Activated CD4-positive, alpha-beta memory T cell treated with anti-CD3 and anti-CD28 coated beads, Interleukin-2, amount 10 ng/mL, durations not matched to agents 7 days and 5 days (primary cell): ENCODE measurements around the gene HOXD8. TPM values are rescaled to one million over a fixed set of nuclear protein-coding genes. Genes with fewer than 3 reads are reported as not detected.

Source experiments
- CTCF ChIA-PET: fragments of 350-600 bp; sonication (Branson Sonifier 250); formaldehyde crosslinking; loops from one replicate; lab custom pipeline; 2021; ENCODE audit warnings: antibody characterized with exemption, inconsistent platforms; lab: Charles Lee
- POLR2A ChIA-PET: fragments of 350-600 bp; sonication (Branson Sonifier 250); formaldehyde crosslinking; loops from one replicate; lab custom pipeline; 2021; ENCODE audit warnings: antibody characterized with exemption; lab: Charles Lee
- DNase-seq: peaks from one replicate; pipeline ENCODE4 v3.0.0-alpha.2; 2020
- H3K27ac Mint-ChIP-seq: one replicate; pipeline ENCODE4 v1.8.0; 2021; ENCODE audit warnings: mild to moderate bottlenecking, mixed read lengths
- H3K27me3 Mint-ChIP-seq: one replicate; pipeline ENCODE4 v1.8.0; 2021; ENCODE audit warnings: mixed read lengths
- H3K36me3 Mint-ChIP-seq: one replicate; pipeline ENCODE4 v1.8.0; 2021; ENCODE audit warnings: low read depth, mixed read lengths
- H3K4me1 Mint-ChIP-seq: one replicate; pipeline ENCODE4 v1.8.0; 2021; ENCODE audit warnings: mixed read lengths
- H3K4me3 Mint-ChIP-seq: one replicate; pipeline ENCODE4 v1.8.0; 2021; ENCODE audit warnings: mild to moderate bottlenecking, mixed read lengths
- H3K9me3 Mint-ChIP-seq: one replicate; pipeline ENCODE4 v1.8.0; 2021; ENCODE audit warnings: mixed read lengths
- total RNA-seq, 2 experiments: library from RNA; stranded (reverse); gene quantifications; one replicate each; pipeline ENCODE4 v1.2.3, GENCODE V29; 2021

The HOXD8 gene
- total RNA-seq, 2 experiments from 2014 or later = not detected

DNA sequence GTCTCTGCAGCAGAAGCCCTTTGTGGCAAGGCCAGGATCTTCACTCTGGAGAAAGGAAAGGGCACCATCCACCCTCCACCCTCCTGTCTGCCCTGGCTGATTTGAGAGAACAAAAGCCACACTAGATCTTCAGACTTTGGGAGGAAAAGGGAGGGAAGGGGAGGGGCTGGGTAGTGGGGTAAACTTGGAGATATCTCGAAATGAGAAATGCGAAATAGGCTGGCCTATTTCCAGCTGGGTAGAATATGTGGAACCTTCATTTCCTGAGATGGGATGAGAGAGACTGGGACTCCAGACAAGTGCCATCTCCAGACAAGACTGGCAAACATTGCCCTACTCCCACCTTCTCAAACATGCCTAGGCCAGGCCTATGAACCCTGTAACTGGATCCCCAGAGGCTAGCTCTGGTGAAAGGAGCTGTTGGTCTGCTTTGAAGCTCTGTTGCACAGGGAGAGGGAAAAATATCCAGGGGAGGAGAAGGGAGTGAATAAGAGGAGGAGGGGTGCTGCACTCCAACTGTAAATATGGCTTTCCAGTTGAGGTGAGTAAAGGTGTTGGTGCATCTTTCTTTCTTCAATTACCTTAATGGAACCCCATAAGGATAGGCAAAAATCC is 28.2 kb upstream of the HOXD8 start:
- peaks cover 95% of the 10 kb centered on the region for H3K27me3 Mint-ChIP-seq
- ChIA-PET POLR2A (no interaction called here), CTCF (no interaction called here)
- H3K4me3 Mint-ChIP-seq = no peak overlapping the region
- no peak for DNase-seq
- no peak overlapping the region for H3K27ac Mint-ChIP-seq
- no peaks in the 10 kb centered on the region for H3K9me3 Mint-ChIP-seq
- H3K4me1 Mint-ChIP-seq = peaks cover 18% of the 10 kb centered on the region
- peaks cover 3% of the 10 kb centered on the region for H3K36me3 Mint-ChIP-seq

DNA sequence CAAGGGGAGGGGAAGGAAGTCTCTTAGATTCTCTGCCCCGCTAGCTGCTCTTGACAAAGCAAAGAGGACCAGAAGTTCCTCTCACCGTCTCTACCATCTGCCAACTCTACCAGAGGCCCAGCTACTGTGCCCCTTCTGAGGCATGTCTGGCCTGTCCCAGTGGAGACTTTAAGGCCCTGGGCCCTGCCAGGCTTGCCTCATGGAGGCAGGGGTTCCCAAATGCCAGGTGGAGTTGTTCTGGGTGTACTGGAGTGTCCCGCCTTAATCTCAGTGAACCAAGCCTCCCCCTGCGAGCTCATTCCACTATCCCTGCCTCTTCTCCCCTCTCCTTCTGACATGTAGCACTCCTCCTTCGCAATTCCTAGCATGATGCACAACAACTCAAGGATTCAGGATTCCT is 27.7 kb upstream of the HOXD8 start:
- DNase-seq = no peak
- no peak overlapping the region for H3K27ac Mint-ChIP-seq
- H3K9me3 Mint-ChIP-seq = no peaks in the 10 kb centered on the region
- ChIA-PET CTCF (interaction anchor here (1.0 kb wide), 1 partner anchor 38 kb away, joined by 3 read pairs; no protein-coding TSS in a partner anchor), POLR2A (no interaction called here)
- peaks cover 5% of the 10 kb centered on the region for H3K36me3 Mint-ChIP-seq
- peaks cover 92% of the 10 kb centered on the region for H3K27me3 Mint-ChIP-seq
- peaks cover 14% of the 10 kb centered on the region for H3K4me1 Mint-ChIP-seq
- H3K4me3 Mint-ChIP-seq = no peak overlapping the region

DNA sequence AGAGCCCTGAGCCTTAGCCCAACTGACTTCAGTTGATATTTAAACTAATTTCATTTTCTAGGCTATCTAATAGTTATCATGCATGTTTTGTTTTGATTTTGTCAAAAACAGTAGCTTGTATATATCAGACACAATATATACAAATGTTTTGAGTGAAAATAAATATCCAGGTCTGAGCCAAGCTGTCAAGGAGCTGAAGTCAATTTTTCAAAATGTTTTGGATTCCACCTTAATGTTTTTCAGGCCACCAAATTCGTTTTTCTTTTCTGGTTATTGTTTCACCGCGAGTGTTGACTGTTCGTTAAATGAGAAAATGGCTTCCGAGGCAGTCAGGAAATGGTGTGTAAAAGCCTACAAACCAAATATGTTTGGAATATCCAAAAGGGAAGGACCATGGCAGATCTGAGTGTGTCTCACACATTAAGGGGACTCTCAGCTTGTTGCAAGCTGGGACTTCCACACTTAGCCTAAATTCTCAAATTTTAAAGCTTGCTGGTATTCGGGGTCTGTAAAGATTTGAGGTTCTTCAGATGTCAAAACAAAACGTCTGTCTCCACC is 27.1 kb upstream of the HOXD8 start:
- DNase-seq = no peak
- Mint-ChIP-seq H3K27me3 (peaks cover 91% of the 10 kb centered on the region), H3K4me3 (no peak overlapping the region), H3K36me3 (peaks cover 5% of the 10 kb centered on the region), H3K9me3 (no peaks in the 10 kb centered on the region), H3K4me1 (peaks cover 11% of the 10 kb centered on the region), H3K27ac (no peak overlapping the region)
- ChIA-PET CTCF (interaction anchor here (0.9 to 1.4 kb wide), 4 partner anchors 8 to 851 kb away, joined by 3 to 4 read pairs (median 4); no protein-coding TSS in a partner anchor), POLR2A (no interaction called here)

DNA sequence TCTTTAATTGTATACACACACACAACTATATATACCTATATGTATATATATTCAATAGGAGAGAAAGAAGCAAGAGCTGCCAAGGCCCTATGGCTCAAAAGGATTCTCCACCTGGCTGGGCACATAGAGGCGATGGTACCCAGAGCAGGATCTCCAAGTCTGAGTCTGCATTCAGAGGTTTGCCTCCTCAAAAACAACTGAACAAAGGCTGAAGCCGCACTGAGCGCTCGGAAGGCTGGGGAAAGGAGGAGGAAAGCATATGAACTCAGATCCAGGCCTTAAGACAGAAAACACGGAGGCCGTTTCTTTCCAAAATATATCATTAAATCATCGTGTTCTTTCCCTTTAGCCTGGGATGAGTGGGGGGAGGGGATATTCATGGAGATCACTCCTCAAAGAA is 26.3 kb upstream of the HOXD8 start:
- H3K27me3 Mint-ChIP-seq = peaks cover 85% of the 10 kb centered on the region
- ChIA-PET POLR2A (no interaction called here), CTCF (interaction anchor here (0.9 to 1.4 kb wide), 3 partner anchors 8 to 852 kb away, joined by 4 read pairs; no protein-coding TSS in a partner anchor)
- no peak for DNase-seq
- H3K4me3 Mint-ChIP-seq = no peak overlapping the region
- peaks cover 5% of the 10 kb centered on the region for H3K36me3 Mint-ChIP-seq
- H3K27ac Mint-ChIP-seq = no peak overlapping the region
- no peaks in the 10 kb centered on the region for H3K9me3 Mint-ChIP-seq
- H3K4me1 Mint-ChIP-seq = peaks cover 6% of the 10 kb centered on the region

DNA sequence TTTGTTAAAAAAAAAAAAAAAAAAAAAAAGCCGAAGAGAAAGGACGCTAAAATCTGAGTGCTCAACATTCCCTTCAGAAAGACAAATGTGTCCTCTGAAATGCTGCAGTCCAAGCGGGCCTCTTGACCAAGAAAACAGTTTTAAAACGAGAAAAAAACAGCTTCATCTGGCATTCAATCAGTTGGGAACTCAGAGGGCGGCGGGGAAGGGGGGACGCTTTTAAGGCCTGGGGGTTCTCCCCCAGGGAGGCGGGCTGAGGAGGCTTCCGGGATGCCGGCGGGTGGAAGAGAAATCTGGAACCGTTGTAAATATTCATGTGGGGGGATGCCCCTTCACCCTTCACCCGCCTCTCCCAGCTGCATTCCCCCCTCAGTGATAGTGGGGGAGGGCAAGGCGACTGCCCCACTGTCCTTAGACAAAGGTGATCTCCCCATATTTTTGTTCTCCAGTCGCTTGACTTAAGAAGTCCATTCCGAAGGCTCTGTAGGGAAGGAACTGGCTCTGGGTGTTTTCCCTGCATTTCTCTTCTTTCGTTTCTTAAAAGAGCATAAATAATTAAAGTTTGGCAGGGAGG is 25.7 kb upstream of the HOXD8 start:
- peaks cover 83% of the 10 kb centered on the region for H3K27me3 Mint-ChIP-seq
- no peak overlapping the region for H3K27ac Mint-ChIP-seq
- H3K36me3 Mint-ChIP-seq = peaks cover 5% of the 10 kb centered on the region
- H3K9me3 Mint-ChIP-seq = no peaks in the 10 kb centered on the region
- peaks cover 6% of the 10 kb centered on the region for H3K4me1 Mint-ChIP-seq
- CTCF ChIA-PET = interaction anchor here (0.9 to 1.5 kb wide), 3 partner anchors 10 to 23 kb away, joined by 3 to 7 read pairs (median 4); no protein-coding TSS in a partner anchor
- no peak overlapping the region for H3K4me3 Mint-ChIP-seq
- POLR2A ChIA-PET = no interaction called here
- no peak for DNase-seq

DNA sequence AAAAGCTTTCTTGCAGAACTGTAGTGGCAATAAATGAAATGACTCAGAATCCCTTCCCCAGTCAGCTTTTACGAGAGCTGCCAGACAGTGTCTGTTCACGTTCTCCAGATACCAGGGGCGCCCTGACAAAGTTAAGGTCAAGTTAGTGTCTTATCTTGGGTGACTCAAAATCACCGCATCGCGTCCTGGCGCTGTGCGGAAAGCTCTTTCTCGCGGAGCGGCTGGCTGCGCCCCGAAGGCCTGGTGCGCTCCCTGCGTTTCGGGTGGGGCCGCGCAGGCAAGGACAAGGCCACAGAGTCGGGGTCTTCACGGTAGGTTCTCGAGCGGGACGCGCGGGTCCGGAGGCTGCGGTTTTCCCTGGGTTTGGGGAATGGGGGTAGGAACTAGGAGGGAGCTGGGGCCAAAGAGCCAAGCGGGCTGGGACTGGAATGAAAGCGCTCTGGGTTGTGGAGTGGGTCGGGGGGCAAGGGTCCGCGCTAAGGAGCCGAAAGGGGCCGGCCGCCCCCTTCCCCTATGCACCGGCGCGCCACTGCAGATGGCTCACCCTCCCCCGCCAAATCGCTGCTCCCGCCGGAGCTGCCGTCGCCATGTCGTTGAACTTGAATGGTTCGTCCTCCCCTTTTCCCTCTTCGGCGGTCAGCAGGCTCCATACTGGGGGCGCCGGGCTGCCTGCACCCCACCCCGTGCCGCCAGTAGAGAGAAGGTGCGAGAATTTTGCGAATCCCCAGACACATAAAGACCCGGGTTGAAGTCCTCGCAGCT is 25.0 kb upstream of the HOXD8 start:
- H3K27ac Mint-ChIP-seq = no peak overlapping the region
- H3K27me3 Mint-ChIP-seq = peaks cover 83% of the 10 kb centered on the region
- H3K4me1 Mint-ChIP-seq = peaks cover 6% of the 10 kb centered on the region
- H3K36me3 Mint-ChIP-seq = peaks cover 10% of the 10 kb centered on the region
- DNase-seq = no peak
- no peak overlapping the region for H3K4me3 Mint-ChIP-seq
- H3K9me3 Mint-ChIP-seq = no peaks in the 10 kb centered on the region
- ChIA-PET CTCF (interaction anchor here (0.9 to 1.5 kb wide), 2 partner anchors 10 to 22 kb away, joined by 3 to 7 read pairs; no protein-coding TSS in a partner anchor), POLR2A (no interaction called here)

DNA sequence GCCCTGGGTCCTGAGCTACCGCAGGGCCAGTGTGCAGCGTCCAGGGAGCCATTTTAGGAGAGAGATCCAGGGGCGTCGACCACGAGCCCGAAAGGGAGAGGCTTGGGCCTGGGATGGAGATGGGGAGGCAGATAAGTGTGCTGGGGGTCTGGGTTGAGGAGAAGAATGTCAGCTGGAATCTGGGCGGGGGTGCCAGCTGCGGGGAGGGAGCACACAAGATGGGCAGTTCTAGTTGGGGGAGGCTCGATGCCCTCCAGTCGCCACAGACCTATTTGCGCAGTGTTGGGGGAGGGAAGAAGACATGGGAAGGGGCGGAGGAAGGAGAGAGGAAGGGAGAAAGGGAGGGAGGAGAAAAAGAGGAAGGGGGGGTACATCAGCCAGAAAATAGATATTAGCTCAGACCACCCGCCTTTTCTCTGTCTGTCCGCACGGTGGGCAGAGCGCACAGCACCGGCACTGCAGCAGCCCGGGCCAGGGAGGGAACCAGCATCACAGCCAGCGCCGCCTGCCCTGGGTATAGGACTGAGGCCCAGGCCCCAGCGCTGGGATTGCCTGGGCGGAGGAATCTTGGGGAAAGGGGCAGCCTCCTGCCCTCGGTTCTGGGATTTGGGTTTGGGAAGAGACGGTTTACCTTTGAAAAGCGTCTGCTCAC is 24.3 kb upstream of the HOXD8 start:
- H3K9me3 Mint-ChIP-seq = no peaks in the 10 kb centered on the region
- ChIA-PET POLR2A (no interaction called here), CTCF (interaction anchor here (0.9 to 1.5 kb wide), 2 partner anchors 11 to 22 kb away, joined by 3 to 7 read pairs; no protein-coding TSS in a partner anchor)
- peaks cover 6% of the 10 kb centered on the region for H3K4me1 Mint-ChIP-seq
- peaks cover 10% of the 10 kb centered on the region for H3K36me3 Mint-ChIP-seq
- peaks cover 86% of the 10 kb centered on the region for H3K27me3 Mint-ChIP-seq
- no peak overlapping the region for H3K27ac Mint-ChIP-seq
- DNase-seq = no peak
- no peak overlapping the region for H3K4me3 Mint-ChIP-seq

DNA sequence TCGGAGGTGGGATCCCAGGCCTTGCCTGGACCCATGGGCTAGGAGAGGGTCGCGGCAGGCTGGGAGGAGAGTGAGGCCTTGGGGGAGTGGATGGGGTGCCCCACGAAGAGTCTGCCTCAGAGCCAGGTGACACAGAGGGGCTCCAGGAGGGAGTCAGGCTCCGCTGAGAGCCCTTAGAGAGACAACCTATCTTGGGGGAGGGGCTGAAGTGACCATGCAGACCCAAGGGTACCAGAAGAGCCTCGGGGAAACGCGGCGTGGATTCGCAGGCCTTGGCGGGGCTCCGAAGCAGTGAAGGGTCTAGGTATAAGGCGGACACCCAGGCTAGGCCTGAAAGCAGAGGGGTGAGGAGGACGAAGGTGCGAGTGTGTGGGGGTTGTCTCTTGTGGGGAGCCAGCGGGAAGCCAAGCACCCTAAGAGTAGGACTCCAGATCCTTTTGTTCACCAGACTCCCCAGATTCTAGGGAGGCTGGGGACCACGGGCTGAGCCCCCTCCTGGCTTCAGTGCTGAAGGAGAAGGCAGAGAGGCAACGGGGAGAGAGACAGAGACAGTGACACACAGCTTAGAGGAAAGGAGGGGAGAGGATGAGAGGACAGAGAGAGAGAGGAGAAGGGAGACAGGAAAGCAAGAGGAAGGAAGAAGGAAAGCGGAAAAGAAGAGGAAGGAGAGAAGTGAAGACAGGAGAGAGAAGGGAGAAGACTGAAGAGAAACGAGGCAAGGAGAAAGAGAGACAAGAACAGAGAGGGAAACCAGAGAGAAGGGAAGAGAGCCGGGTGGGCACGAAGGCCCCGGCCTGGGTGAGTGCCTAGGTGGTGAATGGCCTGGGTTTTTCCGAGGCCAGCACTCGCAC is 23.6 kb upstream of the HOXD8 start:
- POLR2A ChIA-PET = no interaction called here
- Mint-ChIP-seq H3K36me3 (peaks cover 10% of the 10 kb centered on the region), H3K27ac (peak overlapping the region; percentile 55), H3K4me1 (peaks cover 6% of the 10 kb centered on the region), H3K27me3 (peaks cover 86% of the 10 kb centered on the region), H3K9me3 (no peaks in the 10 kb centered on the region), H3K4me3 (peak overlapping the region; percentile 33)
- CTCF ChIA-PET = no interaction called here
- no peak for DNase-seq

DNA sequence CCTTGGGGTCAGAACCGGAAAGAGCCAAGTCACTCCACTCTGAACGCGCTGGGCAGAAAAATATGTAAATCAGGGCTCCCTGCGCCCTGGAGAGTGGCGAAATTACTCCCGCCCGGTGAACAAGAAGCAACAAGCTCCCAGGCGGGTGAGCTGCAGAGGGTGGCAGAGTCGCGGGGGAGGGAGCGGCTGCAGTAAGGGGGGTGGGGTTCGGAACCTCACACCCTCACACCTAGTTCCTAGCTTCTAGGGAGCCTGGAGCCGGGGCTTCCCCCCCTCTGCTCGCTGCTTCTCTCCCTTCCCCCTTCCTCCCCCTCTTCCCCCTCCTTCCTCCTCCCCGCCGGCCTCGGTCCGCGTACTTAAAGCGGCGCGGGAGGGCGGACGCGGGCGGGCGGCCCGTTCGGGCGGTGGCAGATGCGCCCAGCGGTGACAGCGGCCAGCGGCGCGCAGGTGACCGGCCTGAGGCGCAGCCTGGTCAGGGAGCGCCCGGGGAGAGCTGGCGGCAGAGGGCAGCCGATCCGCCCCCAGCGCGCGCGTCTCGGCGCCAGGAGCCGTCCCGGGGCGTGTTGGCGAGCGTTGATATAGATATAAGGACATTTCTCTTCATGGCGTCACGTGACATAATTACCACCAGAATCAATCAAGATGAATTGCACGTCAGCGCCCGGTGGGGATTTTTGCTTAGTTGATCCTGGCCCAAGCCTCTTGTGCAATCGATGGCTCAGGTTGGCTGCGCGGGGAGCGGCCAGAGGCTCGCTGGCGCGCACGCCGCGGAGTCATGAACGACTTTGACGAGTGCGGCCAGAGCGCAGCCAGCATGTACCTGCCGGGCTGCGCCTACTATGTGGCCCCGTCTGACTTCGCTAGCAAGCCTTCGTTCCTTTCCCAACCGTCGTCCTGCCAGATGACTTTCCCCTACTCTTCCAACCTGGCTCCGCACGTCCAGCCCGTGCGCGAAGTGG is 22.6 kb upstream of the HOXD8 start, which contains the start of gene HOXD11:
Gene HOXD11 (plus strand): TSS at position 700 of the 959 bp plus-strand sequence. CDS start 76 bp downstream, at position 776.
- peaks cover 6% of the 10 kb centered on the region for H3K4me1 Mint-ChIP-seq
- no peaks in the 10 kb centered on the region for H3K9me3 Mint-ChIP-seq
- POLR2A ChIA-PET = no interaction called here
- peaks cover 10% of the 10 kb centered on the region for H3K36me3 Mint-ChIP-seq
- DNase-seq = no peak
- H3K27me3 Mint-ChIP-seq = peaks cover 86% of the 10 kb centered on the region
- peak within 1 kb of the TSS; percentile 55 for H3K27ac Mint-ChIP-seq
- H3K4me3 Mint-ChIP-seq = peak within 1 kb of the TSS; percentile 33
- CTCF ChIA-PET = no interaction called here

DNA sequence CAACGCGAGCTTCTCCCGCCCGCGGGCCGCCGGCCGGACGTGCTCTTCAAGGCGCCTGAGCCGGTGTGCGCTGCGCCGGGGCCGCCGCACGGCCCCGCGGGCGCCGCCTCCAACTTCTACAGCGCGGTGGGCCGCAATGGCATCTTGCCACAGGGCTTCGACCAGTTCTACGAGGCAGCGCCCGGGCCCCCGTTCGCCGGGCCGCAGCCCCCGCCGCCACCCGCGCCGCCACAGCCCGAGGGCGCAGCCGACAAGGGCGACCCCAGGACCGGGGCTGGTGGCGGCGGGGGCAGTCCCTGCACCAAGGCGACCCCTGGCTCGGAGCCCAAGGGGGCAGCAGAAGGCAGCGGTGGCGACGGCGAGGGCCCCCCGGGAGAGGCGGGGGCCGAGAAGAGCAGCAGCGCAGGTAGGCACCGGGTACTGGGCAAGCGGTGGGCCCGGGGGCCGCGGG is 21.7 kb upstream of the HOXD8 start:
- Mint-ChIP-seq H3K27ac (no peak overlapping the region), H3K9me3 (no peaks in the 10 kb centered on the region), H3K4me3 (no peak overlapping the region), H3K36me3 (peaks cover 10% of the 10 kb centered on the region), H3K4me1 (peaks cover 6% of the 10 kb centered on the region), H3K27me3 (peaks cover 84% of the 10 kb centered on the region)
- CTCF ChIA-PET = no interaction called here
- POLR2A ChIA-PET = no interaction called here
- no peak for DNase-seq
